COLO668 (cell line): ENCODE data around the gene NFYA.

Experiments used
- DNase-seq: peaks from one replicate; lab custom pipeline; 2025; ENCODE audit not compliant: unreplicated experiment; lab: John Stamatoyannopoulos, UW

Gene NFYA

GRCh38 chr6:41046084-41046483 is 26.7 kb upstream of the NFYA start:
- no peak for DNase-seq

GRCh38 chr6:41047306-41047705 is 25.5 kb upstream of the NFYA start:
- no peak for DNase-seq

- DNase-seq = no peak
Measured at GRCh38 chr6:41047745-41048732, 24.7 kb upstream of the NFYA start.

- no peak for DNase-seq
Measured at GRCh38 chr6:41049521-41049920, 23.3 kb upstream of the NFYA start.

- no peak for DNase-seq
Measured at GRCh38 chr6:41049955-41050354, 22.8 kb upstream of the NFYA start.

- DNase-seq = no peak
Measured at GRCh38 chr6:41050536-41050935, 22.2 kb upstream of the NFYA start.

GRCh38 chr6:41051873-41052272 is 20.9 kb upstream of the NFYA start:
- no peak for DNase-seq

GRCh38 chr6:41053041-41053440 is 19.7 kb upstream of the NFYA start, which contains the start of gene APOBEC2:
Gene APOBEC2 (plus strand): TSS chr6:41053202. CDS start chr6:41053348, 146 bp downstream.
- no peak for DNase-seq

GRCh38 chr6:41054511-41054910 is 18.3 kb upstream of the NFYA start:
- no peak for DNase-seq

GRCh38 chr6:41055149-41055548 is 17.6 kb upstream of the NFYA start:
- DNase-seq = peak; percentile 33

- no peak for DNase-seq
Measured at GRCh38 chr6:41056768-41057490, 15.8 kb upstream of the NFYA start.

- no peak for DNase-seq
Measured at GRCh38 chr6:41058783-41059181, 14.0 kb upstream of the NFYA start.

GRCh38 chr6:41059556-41059955 is 13.2 kb upstream of the NFYA start:
- no peak for DNase-seq

- no peak for DNase-seq
Measured at GRCh38 chr6:41061196-41061726, 11.5 kb upstream of the NFYA start.

GRCh38 chr6:41062056-41062455 is 10.7 kb upstream of the NFYA start:
- no peak for DNase-seq

GRCh38 chr6:41063884-41064285 is 8.9 kb upstream of the NFYA start:
- DNase-seq = no peak

GRCh38 chr6:41064841-41065240 is 7.9 kb upstream of the NFYA start:
- DNase-seq = no peak

- DNase-seq = no peak
Measured at GRCh38 chr6:41065550-41066026, 7.2 kb upstream of the NFYA start.

- DNase-seq = peak; percentile 67
Measured at GRCh38 chr6:41066867-41067304, 5.9 kb upstream of the NFYA start.

- no peak for DNase-seq
Measured at GRCh38 chr6:41071501-41071922, 1.3 kb upstream of the NFYA start.
